HG03139 (cell line): Measurements from ENCODE around the gene CCP110.

Experiments used
- ATAC-seq: cut with Tn5 transposase; IDR thresholded peaks from one replicate; pipeline ENCODE4 v1.9.1; 2021; ENCODE audit not compliant: unreplicated experiment

Gene CCP110

DNA sequence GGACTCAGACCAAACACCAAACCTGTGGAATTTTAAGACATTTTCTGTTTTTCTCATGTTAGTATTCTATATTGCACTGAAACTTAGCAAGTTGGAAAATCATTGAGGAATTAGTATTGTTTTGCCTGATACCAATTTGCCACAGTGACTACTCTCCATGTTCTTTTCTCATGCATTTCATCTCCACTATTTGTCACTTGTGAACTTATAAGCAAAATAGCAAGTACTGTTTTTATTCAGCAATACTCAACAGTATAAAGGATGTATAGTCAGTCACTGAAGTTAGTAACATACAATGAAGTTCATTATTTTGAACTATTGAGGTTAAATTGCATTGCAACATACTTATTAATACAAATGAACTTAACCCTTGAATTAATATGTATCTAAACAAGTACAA lies 25.9 kb downstream of the CCP110 start:
- no peak for ATAC-seq

DNA sequence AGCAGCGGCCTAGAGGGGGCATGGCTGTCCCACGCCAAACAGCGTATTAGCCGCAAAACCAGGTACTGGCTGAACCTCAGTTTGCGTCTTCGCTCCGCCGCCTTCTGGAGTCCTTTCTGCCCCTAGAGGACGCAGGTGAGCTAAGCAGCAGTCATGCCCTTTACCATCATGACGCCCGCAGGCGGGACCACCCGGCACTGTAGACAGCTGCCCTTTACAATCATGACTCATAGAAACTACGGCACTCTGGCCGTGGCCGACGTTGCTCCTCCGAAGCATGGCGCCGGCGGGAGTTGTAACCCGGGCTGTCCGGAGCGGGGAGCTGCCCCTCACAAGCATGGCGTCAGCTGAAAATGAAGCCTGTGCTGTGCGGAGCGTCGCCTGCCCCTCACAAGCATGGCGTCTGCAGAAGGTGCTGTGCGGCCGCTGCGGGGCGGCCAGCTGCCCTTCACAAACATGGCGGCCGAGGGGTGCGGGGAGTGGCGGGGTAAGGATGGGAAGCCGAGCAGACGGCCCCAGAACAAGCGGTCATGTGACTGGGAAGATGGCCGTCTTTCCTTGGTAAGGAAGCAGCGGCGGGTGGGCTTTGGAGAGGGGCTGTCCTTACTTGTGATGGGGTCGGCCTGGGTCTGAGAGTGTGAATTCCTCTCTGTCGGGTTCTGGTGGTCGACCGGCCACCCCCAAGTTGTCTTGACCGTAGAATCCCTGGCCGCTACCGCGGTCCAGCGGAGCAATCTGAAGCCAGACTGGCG lies 31.6 kb downstream of the CCP110 start, which contains the start of gene VPS35L:
TSS of gene VPS35L (plus strand) at position 518 of the 752 bp plus-strand sequence. CDS start at position 545, 27 bp downstream.
- ATAC-seq, result peak; percentile 93

DNA sequence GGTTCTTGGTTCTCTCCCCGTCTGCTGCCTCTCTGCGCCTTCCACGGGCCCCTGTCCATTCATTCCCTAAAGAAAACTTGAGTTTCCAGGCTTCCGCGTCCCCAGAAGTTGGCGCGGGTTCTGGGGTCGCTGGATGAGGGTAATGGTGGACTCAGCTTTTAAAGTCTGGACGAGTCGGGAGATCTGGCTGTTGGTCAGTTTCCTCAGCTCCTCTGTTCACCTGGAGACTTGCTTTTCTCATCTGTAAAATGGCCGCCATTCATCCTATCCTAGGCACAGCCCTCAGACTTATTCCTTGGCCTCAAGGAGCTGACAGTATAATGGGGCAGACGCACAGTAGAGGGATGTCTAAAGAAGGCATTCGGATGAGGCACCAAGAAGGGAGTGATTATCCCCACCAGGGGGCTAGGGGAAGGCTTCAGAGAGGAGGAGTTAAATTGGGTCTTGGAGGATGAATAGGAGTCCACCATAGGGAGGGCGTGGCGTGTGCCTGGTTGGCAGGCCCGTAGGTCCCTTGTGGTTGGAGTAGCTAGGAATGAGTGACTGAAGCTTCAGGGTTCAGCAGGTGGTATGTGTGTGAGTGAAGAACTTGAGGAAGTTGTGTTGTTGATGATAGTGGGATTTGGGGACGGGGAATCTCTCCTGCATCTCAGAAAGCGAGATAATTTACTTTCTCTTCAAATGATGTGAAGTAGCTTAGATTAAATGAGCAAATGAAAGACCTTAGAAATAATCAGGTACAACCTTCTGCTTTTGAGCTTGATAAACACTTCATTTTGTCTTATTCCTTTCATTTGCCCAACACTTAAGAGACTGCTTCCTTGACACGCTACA lies 32.4 kb downstream of the CCP110 start:
- ATAC-seq, result no peak

DNA sequence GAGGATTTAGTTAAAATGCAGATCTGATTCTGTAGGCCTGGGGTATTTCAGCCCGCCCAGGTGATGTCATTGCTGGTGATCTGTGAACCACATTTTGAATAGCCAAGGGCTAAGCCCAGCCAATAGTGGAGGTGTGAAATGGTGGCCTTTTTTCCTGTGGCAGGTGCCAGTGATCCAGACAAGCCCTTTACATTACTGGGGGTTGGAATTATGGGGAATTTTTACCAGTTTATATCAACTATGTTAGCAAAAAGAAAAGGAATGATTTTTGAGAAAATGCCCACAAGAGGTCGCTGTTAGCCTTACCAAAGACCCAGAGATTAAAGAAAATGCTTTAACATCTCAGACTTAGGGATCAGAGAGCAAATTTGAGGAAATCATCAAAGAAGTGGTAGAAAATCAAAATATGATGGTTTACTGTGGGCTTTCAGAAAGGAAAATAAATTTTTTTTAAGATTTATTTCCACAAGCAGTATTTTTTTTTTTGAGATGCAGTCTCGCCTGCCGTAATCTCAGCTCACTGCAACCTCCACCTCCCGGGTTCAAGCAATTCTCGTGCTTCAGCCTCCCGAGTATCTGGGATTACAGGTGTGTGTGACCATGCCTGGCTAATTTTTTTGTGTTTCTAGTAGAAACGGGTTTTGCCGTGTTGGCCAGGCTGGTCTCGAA lies 35.6 kb downstream of the CCP110 start:
- no peak for ATAC-seq

DNA sequence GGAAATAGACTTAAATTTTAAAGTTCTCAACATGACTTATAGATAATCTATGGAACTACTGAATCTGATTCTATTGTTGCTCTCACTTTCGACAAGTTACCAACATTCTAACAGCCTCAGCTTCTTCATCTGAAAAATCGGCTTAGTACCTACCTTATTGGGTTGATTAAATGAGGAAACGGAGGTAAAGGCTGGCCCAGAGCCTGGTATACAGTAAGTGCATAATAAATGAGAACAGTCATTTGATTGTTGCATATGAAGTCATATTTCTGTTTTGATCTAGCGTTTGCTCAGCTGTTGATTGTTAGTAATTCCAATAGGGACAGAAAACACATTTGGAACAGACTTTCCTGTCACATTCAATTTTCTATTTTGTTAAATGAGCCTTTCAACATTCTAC lies 36.3 kb downstream of the CCP110 start:
- no peak for ATAC-seq

DNA sequence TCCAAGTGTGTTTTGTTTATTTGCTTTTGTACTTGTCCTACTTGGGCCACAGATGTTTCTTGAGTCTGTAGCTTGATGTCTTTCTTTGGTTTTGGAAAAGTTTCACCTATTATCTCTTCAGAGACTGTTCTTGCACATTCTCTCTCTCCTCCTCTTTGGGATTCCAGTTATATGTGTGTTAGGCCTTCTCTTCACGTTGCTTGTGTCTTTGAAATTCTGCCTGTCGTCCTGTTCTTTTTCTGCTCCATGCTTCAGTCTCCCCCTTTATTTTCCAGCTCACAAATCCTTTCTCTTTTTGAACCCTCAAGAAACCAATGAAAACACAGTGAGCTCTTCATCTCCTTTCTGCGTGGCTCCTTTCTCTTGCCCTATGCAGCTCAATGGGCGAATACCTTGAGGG lies 39.6 kb downstream of the CCP110 start:
- no peak for ATAC-seq

DNA sequence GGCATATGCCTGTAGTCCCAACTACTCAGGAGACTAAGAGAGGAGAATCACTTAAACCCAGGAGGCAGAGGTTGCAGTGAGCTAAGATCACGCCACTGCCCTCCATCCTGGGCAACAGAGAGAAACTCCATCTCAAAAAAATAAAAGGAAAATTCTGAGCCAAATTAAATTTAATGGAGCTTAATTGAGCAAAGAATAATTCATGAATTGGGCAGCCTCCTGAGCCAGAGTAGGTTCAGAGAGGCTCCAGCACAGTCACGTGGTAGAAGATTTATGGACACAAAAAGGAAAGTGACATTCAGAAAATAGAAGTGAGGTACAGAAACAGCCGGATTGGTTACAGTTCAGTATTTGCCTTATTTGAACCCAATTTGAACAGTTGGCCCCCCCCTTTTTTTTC lies 42.6 kb downstream of the CCP110 start:
- ATAC-seq, result no peak

DNA sequence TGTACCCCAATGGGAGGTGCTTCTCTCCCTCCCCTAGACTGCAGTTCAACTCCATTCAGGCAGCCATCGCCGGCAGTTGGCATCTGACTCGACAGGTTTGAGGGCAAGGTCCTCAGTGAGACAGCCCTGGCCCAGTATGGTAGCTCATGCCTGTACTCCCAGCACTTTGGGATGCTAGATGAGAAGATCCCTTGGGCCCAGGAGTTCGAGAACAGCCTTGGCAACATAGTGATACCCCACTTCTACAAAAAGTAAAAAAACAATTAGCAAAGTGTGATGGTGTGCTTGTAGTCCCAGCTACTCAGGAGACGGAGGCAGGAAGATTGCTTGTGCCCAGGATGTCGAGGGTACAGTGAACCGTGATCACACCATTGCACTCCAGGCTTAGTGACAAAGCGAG lies 43.8 kb downstream of the CCP110 start:
- ATAC-seq, result no peak

DNA sequence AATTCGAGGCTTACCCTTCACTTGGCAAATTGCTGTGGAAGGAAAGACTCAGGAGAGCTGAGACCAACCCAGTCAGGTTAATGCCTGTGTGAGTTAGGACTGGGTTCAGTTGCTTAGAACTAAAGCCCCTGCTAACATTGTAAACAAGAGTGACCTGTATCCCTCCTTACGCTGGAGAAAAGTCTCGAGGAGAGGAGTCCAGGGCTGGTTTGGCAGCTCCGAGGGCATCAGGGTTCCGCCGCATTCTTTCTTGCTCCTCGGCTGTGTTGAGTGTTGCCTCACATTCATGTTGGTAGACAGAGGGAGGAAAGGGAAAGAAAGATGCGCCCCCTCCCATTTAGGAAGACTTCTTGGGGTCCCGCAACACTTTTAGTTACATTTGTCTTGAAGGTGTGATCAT lies 50.3 kb downstream of the CCP110 start:
- ATAC-seq, result no peak

DNA sequence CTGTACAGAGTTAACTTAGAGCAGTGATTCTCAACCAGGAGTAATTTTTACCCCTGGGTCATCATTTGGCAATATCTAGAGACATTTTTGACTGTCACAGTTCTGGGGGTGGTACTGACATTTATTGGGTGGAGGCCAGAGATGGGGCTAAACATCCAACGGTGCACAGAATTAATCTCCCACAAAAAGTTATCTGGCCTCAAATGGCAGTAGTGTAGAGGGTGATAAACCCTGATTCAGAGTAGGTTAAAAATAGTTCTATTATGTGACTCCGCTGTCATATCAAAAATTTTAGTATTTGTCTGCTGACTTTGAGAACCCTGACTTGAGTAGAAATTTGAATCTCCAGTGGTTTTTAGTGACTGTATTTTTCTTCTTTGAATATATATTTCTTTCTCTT lies 50.9 kb downstream of the CCP110 start:
- ATAC-seq, result no peak

DNA sequence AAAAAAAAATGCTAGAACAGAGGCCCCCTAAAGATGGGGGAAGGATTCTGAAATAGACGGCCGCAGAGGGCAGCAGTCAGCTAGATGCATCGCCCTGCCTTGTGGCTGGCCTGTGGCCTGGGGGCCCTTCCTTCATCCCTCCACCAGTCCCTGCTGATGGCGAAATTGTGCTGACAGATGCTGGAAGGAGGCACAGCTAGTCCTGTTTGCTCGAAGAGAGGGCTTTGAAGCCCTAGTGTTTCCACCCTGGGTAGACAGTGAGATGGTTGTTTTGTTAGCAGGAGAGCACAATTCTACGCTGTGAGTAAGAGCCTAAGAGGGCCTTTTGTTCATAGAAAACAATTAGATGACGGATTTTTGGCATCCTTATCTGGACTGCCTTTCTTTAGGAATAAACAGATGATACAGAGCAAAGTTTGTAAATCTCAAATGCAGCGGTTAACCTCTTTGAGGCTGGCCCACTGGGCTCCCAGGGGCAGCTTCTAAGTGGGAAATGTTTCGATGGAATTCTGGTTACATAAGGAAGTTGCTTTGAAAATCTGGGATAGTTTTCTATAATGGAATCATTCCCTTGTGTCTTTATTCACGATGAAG lies 54.7 kb downstream of the CCP110 start:
- no peak for ATAC-seq

DNA sequence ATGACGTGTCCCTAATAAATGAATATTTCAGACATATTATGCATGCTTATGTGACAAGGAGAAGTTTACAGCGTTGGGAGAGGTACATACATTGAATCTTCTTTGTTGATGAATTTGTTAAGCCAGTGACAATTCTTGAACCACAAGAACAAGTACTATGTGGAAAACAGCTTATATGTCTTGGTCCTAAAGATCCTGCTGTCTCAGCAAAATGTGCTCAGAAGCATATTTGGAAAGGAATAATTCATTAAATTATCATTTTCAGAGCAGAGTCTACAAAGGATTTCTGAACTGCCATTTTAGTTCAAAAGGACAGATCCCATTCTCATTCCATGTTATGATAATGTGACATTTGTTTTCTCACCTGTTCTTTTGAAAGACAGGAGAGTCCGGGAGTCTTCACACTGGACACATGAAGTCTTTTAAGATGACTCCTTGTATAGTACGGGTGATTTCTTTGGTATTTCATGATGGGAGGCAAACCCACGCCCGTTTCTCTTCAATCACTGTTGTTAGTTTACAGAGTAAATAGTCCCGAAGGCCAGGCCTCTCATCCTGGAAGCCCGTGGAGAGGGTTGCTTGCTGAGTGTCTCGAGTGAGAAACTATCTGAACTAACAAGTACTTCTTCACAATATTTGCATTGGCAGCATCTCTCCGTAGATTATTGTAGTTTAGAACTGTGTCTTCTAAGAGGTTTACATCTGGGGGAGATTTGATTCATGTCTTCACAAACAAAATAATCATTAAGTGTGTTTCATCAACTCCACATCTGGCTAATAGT lies 58.5 kb downstream of the CCP110 start:
- no peak for ATAC-seq

DNA sequence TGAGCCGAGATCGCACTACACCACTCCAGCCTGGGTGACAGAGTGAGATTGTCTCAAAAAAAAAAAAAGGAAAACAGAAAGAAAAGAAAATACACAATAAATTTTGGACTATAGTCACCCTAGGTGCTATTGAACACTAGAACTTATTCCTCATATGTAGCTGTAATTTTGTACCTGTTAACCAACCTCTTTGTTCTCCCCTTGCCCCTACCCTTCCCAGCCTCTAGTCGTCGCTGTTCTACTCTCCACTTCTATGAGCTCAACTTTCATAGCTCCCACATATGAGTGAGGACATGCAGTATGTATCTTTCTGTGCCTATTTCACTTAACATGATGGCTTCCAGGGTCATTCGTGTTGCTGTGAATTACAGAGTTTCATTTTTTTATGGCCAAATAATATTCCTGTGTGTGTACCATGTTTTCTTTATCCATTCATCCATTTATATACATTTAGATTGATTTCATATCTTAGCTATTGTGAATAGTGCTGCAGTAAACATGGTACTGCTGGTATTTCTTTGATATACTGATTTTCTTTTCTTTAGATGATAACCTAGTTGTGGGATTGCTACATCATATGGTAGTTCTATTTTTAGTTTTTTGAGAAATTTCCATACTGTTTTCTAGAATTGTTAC lies 60.0 kb downstream of the CCP110 start:
- no peak for ATAC-seq

DNA sequence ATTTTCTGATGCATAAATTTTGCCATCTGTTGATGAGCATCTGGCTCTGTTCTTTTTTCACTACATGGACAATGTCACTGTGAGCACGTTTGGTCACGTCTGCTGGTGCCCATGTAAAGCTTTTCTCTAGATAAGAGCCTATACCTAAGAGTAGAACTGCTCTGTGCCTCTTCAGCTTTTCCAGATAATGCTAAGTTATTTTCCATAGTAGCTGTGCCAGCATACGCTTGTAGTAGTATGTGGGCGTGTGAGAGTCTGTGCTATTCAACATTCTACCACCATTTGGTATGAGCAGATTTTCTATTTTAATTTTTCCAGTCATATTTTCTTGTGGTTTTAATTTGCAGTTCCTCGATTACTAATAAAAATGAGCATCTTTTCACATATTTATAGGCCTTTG lies 64.9 kb downstream of the CCP110 start:
- ATAC-seq, result no peak

DNA sequence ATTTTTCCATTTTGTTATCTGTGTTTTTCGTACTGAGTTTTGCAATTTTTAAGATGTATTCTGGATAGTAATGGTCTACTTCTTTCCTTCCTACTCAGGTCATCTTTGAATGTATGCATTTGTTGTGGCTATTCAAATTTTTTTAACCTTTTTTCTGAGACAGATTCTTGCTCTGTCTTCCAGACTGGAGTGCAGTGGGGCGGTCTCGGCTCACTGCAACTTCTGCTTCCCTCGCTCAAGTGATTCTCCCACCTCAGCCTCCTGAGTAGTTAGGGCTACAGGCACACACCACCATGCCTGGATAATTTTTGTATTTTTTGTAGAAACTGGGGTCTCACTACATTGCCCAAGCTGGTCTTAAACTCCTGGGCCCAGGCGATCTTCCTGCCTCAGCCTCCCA lies 65.4 kb downstream of the CCP110 start:
- ATAC-seq, result no peak

DNA sequence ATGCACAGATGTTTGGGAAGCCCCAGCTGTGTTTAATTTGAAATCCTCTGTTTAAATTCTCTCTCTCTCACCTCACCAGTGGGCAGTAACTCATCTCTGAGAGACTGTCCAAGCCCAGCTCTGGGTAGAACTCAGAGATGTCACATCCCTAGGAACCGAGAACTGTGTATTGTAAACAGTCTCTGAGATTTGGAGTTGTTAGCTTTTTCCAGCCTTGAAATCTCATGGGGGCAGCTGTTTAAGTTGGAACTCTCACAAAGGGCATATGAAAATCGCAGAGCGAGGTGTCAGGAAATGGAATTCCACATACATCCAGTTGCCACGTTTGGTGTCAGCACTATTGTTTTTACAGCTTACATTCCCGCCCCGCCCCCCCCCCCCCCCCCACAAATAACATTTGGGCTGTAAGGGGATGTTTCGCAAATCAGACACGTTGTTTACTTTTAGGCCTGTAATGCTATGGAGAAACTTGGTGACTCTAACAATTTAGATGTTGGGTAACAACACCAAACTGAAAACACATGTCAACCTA lies 66.1 kb downstream of the CCP110 start:
- ATAC-seq, result no peak

DNA sequence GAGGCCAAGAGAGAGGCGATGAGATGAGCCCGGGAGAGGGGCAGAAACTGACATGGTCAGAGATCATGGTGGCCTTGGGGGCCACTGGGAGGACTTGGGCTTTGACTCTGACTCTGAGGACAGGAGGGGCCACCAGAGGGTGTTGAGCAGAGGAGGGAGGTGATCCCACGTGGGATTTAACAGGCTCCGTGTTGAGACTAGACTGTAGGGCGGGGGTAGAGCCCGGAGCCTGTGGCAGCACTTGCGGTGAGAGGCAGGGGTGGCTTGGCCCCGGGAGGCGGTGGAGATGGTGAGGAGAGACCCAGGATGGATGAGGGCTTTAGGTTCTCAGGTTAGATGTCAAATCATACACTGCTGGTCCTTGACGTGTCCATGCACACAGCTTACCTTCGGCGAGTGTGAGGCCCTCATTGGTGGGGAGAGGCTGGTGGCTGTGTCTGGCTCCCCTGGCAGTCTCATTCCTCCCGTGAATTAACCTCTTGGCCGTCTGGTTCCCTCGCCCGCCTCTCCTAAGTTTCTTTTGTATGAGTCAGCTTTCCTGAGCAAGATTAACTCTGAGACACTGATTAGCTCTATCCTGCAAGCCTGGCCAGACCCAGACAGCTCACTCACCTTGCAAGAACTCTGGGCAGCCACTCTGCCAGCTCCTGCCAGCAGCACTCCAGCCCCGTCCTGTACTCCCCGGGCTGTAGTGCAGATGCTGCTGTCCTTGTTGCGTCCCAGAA lies 71.5 kb downstream of the CCP110 start:
- no peak for ATAC-seq

DNA sequence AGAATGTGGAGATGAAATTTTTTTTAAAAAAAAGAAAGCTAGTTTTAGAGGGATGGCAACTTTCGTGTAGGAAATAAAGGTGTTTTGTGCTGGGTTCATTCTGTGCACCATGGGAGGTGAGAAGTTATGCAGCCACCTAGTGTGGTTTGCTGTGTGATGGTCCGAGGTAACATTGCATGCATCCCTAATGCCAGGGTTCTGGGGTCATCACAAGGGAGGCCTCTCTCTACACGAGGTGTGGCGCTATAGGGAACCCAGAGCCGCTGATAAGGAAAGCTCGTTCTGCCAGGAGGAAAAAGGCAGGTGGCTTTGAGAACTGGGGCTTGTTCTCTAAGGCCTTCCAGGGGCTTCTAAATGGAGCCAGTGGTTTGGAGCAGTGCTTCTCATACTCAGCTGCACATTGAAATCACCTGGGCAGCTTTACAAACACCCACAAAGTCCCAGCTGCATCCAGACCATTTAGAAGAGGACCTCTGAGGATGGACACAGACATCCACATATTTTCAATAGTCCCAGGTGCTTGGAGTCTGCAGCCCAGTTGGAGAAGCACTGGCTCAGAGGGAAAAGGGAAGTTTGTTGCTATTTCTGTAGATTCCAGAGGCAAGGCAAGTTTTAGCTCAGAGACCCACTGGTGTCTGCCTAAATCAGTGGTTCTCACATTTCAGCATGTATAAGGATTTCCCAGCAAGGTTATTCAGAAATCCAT lies 75.2 kb downstream of the CCP110 start:
- no peak for ATAC-seq
